HL-60 (cell line): ENCODE measurements around the gene TMPRSS4.

Experiments used
- DNase-seq, 2 experiments: peaks; one replicate each; pipeline ENCODE4 v3.0.0-alpha.2; 2010 to 2020; ENCODE audit warnings: low read depth in 1 of 2, low spot score in 1 of 2
- H3K27ac ChIP-seq: fragments of 250-450 bp; sonication (Bioruptor Pico); replicated peaks from 2 replicates; pipeline ENCODE4 v1.5.1; 2020; ENCODE audit warnings: mild to moderate bottlenecking, moderate library complexity
- H3K27me3 ChIP-seq: fragments of 250-450 bp; sonication (Bioruptor Pico); 2 replicates; pipeline ENCODE4 v1.5.1; 2021; ENCODE audit warnings: mild to moderate bottlenecking, moderate library complexity; ENCODE audit not compliant: insufficient read depth, poor library complexity, severe bottlenecking
- H3K4me3 ChIP-seq: replicated peaks from 2 replicates; pipeline ENCODE4 v1.5.1; 2011; ENCODE audit warnings: mild to moderate bottlenecking, control low read depth, low read length; ENCODE audit not compliant: insufficient read depth
- CTCF ChIP-seq: IDR thresholded peaks from one replicate; pipeline ENCODE4 v1.5.1; 2011; ENCODE audit warnings: low read length, control low read depth, inconsistent platforms; ENCODE audit not compliant: insufficient read depth
- GABPA ChIP-seq: IDR thresholded peaks from 2 replicates; pipeline ENCODE4 v1.6.1; 2012; ENCODE audit warnings: low read depth
- POLR2AphosphoS5 ChIP-seq: IDR thresholded peaks from 2 replicates; pipeline ENCODE4 v1.6.1; 2012; ENCODE audit warnings: low read depth
- REST ChIP-seq: IDR thresholded peaks from 2 replicates; pipeline ENCODE4 v1.6.1; 2012; ENCODE audit warnings: low read depth; ENCODE audit not compliant: insufficient replicate concordance
- SPI1 ChIP-seq: IDR thresholded peaks from 2 replicates; pipeline ENCODE4 v1.6.1; 2012; ENCODE audit warnings: low read depth, mild to moderate bottlenecking, borderline replicate concordance

The TMPRSS4 gene

GRCh38 chr11:118136341-118136740, 59.5 kb downstream of the TMPRSS4 start:
- no peak overlapping the region for H3K27ac ChIP-seq
- no peaks in the 10 kb centered on the region for H3K27me3 ChIP-seq
- TF ChIP-seq POLR2AphosphoS5 (no peak), CTCF (no peak), SPI1 (no peak), GABPA (no peak), REST (no peak)
- no peak for DNase-seq
- H3K4me3 ChIP-seq, result no peak overlapping the region

GRCh38 chr11:118136801-118137200, 59.9 kb downstream of the TMPRSS4 start:
- DNase-seq, result no peak
- H3K27ac ChIP-seq, result no peak overlapping the region
- TF ChIP-seq GABPA (no peak), SPI1 (no peak), CTCF (no peak), REST (no peak), POLR2AphosphoS5 (no peak)
- no peaks in the 10 kb centered on the region for H3K27me3 ChIP-seq
- H3K4me3 ChIP-seq, result no peak overlapping the region

GRCh38 chr11:118138839-118139420, 62.1 kb downstream of the TMPRSS4 start:
- TF ChIP-seq GABPA (no peak), SPI1 (no peak), POLR2AphosphoS5 (no peak), CTCF (no peak), REST (no peak)
- DNase-seq, result no peak
- Histone ChIP-seq H3K4me3 (no peak overlapping the region), H3K27me3 (no peaks in the 10 kb centered on the region), H3K27ac (no peak overlapping the region)
